Activated CD4-positive, alpha-beta memory T cell treated with anti-CD3 and anti-CD28 coated beads, Interleukin-2, amount 10 ng/mL, durations not matched to agents 7 days and 5 days (primary cell): ENCODE data around the gene IQCE. TPM values are rescaled to one million over a fixed set of nuclear protein-coding genes. Genes with fewer than 3 reads are reported as not detected.

ENCODE experiments used
- CTCF ChIA-PET: fragments of 350-600 bp; sonication (Branson Sonifier 250); formaldehyde crosslinking; loops from one replicate; lab custom pipeline; 2021; ENCODE audit warnings: antibody characterized with exemption, inconsistent platforms; lab: Charles Lee
- POLR2A ChIA-PET: fragments of 350-600 bp; sonication (Branson Sonifier 250); formaldehyde crosslinking; loops from one replicate; lab custom pipeline; 2021; ENCODE audit warnings: antibody characterized with exemption; lab: Charles Lee
- DNase-seq: peaks from one replicate; pipeline ENCODE4 v3.0.0-alpha.2; 2020
- H3K27ac Mint-ChIP-seq: one replicate; pipeline ENCODE4 v1.8.0; 2021; ENCODE audit warnings: mild to moderate bottlenecking, mixed read lengths
- H3K27me3 Mint-ChIP-seq: one replicate; pipeline ENCODE4 v1.8.0; 2021; ENCODE audit warnings: mixed read lengths
- H3K36me3 Mint-ChIP-seq: one replicate; pipeline ENCODE4 v1.8.0; 2021; ENCODE audit warnings: low read depth, mixed read lengths
- H3K4me1 Mint-ChIP-seq: one replicate; pipeline ENCODE4 v1.8.0; 2021; ENCODE audit warnings: mixed read lengths
- H3K4me3 Mint-ChIP-seq: one replicate; pipeline ENCODE4 v1.8.0; 2021; ENCODE audit warnings: mild to moderate bottlenecking, mixed read lengths
- H3K9me3 Mint-ChIP-seq: one replicate; pipeline ENCODE4 v1.8.0; 2021; ENCODE audit warnings: mixed read lengths
- total RNA-seq, 2 experiments: library from RNA; stranded (reverse); gene quantifications; one replicate each; pipeline ENCODE4 v1.2.3, GENCODE V29; 2021

Gene IQCE
- total RNA-seq, 2 experiments from 2014 or later = 12.7 to 14.0 TPM

DNA sequence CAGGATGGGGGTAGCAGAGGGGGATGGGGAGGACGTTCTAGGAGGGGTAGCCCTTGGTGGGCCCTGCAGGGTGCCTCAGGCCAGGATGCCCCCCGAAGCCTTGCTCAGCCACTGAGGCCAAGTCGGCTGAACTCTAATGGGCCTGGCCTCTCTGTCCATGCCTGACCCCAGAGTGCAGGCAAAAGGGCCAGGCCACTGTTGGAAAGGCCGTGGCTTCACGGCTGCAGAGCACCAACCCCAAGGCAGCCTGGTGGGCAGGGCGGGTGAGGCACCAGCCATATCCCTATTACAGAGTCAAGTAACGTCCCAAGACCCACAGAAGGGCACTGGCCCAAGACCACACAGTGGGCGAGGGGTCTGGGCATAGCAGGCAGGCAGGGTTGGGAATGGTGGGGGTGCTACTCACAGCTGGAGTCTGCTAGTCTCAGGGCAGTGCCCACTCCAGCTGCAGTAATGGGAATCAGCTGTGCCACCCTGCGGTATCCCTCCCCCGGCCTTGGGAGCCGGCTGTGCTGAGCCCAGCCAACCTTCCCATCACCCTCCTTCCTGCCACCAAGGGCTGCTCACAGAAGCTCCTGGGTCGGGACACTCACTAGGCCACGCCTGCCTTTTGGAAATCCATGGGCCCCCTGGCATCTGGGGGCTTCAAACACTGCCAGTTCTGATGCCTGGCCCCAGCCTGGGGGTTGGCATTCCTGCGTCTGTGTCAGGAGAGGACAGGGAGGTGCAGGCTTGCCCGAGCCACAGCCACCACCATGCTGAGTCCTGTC, 43.2 kb upstream of the IQCE start:
- ChIA-PET POLR2A (no interaction called here), CTCF (no interaction called here)
- Mint-ChIP-seq H3K9me3 (no peaks in the 10 kb centered on the region), H3K4me3 (no peak overlapping the region), H3K27ac (no peak overlapping the region), H3K36me3 (peaks cover 6% of the 10 kb centered on the region), H3K4me1 (peaks cover 40% of the 10 kb centered on the region), H3K27me3 (peaks cover 10% of the 10 kb centered on the region)
- DNase-seq = no peak

DNA sequence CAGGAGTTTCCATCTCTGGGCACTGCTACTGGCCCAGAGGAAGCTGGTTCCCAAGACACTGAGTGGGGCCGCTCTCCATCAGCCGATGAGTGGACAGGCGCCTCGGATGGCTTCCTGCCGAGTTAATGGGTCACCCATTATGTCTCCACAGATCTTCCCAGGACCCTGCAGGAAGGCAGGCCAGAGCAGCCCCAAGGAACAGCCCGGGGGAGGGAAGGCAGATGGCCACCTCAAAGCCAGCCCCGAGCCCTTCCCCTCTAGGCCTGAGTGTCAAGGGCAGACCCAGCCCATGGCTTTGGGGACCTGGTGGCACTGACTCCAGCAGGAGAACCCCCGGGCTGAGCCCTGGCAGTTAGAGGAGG, 42.6 kb upstream of the IQCE start:
- peaks cover 10% of the 10 kb centered on the region for H3K27me3 Mint-ChIP-seq
- peaks cover 10% of the 10 kb centered on the region for H3K36me3 Mint-ChIP-seq
- no peaks in the 10 kb centered on the region for H3K9me3 Mint-ChIP-seq
- no peak for DNase-seq
- ChIA-PET POLR2A (no interaction called here), CTCF (no interaction called here)
- H3K27ac Mint-ChIP-seq = no peak overlapping the region
- H3K4me1 Mint-ChIP-seq = peaks cover 35% of the 10 kb centered on the region
- no peak overlapping the region for H3K4me3 Mint-ChIP-seq

- peaks cover 10% of the 10 kb centered on the region for H3K27me3 Mint-ChIP-seq
- no peaks in the 10 kb centered on the region for H3K9me3 Mint-ChIP-seq
- no peak overlapping the region for H3K27ac Mint-ChIP-seq
- peaks cover 16% of the 10 kb centered on the region for H3K36me3 Mint-ChIP-seq
- H3K4me1 Mint-ChIP-seq = peaks cover 28% of the 10 kb centered on the region
- CTCF ChIA-PET = no interaction called here
- POLR2A ChIA-PET = interaction anchor here (2.2 kb wide), 1 partner anchor 11 kb away, joined by 7 read pairs; no protein-coding TSS in a partner anchor
- DNase-seq = no peak
- no peak overlapping the region for H3K4me3 Mint-ChIP-seq
Measured at GRCh38 chr7:2517026-2517425, 41.8 kb upstream of the IQCE start.

GRCh38 chr7:2517678-2518507, 40.9 kb upstream of the IQCE start:
- Mint-ChIP-seq H3K36me3 (peaks cover 22% of the 10 kb centered on the region), H3K4me3 (peak overlapping the region; percentile 58), H3K27ac (no peak overlapping the region), H3K27me3 (peaks cover 10% of the 10 kb centered on the region), H3K9me3 (no peaks in the 10 kb centered on the region), H3K4me1 (peaks cover 23% of the 10 kb centered on the region)
- DNase-seq = no peak
- POLR2A ChIA-PET = interaction anchor here (2.2 to 6.6 kb wide), 2 partner anchors 8 to 10 kb away, joined by 7 to 80 read pairs; no protein-coding TSS in a partner anchor
- CTCF ChIA-PET = no interaction called here

GRCh38 chr7:2518737-2519118, 40.1 kb upstream of the IQCE start:
- POLR2A ChIA-PET = interaction anchor here (0.9 to 6.6 kb wide), 3 partner anchors 9 to 11 kb away, joined by 5 to 80 read pairs (median 7); no protein-coding TSS in a partner anchor

DNA sequence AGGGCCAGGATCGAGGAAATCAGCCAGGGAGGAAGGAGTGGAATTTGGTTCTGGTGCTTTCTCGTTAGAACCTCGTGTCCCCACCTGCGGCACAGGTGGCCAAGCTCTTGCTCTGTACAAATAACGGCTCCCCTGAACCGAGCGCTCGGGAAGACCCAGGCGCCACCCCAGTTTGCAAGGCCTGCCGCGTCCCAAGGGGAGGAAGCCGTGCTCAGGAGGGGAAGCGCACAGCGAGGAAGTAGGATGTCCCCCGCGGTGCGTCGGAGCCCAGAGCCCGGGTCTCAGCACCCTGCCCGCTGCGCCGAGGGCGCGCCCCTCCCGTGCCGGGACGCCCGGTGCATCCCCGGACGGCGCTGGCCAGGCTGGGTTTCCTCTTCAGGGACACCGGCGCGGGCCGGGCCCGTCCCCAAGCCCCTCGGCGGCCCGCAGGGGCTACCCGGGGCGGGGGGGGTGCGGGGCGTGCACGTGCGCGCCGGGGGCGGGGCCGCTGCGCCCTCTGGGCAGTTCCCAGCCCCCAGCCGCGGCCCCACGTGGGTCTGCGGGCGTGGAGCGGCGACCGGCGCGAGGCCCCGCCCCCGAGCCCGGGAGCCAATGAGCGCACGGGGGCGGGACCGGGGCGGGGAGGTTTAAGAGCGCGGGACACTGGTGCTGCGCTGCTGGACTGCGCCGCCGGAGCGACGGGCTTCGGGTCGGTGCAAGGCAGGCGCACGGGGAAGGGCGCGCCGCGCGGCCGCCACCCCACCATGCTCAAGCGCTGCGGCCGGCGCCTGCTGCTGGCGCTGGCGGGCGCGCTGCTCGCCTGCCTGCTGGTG, 39.5 kb upstream of the IQCE start, which contains the start of gene LFNG:
Gene LFNG, plus strand, starts transcription at position 656 of the 812 bp plus-strand sequence. Its CDS starts 88 bp downstream, at position 744.
- Mint-ChIP-seq H3K27me3 (peaks cover 10% of the 10 kb centered on the region), H3K27ac (peak within 1 kb of the TSS; percentile 84), H3K36me3 (peaks cover 26% of the 10 kb centered on the region), H3K4me3 (peak within 1 kb of the TSS; percentile 91), H3K9me3 (no peaks in the 10 kb centered on the region), H3K4me1 (peaks cover 31% of the 10 kb centered on the region)
- CTCF ChIA-PET = no interaction called here
- peak; percentile 88 for DNase-seq
- POLR2A ChIA-PET = interaction anchor here (0.9 to 6.6 kb wide), 6 partner anchors 9 to 165 kb away, joined by 3 to 80 read pairs (median 6); no protein-coding TSS in a partner anchor

More at GRCh38 chr7:2518737-2519118, 40.1 kb upstream of the IQCE start:
- Mint-ChIP-seq H3K27ac (peak overlapping the region; percentile 61), H3K4me1 (peaks cover 25% of the 10 kb centered on the region), H3K27me3 (peaks cover 10% of the 10 kb centered on the region), H3K4me3 (peak overlapping the region; percentile 69), H3K9me3 (no peaks in the 10 kb centered on the region), H3K36me3 (peaks cover 26% of the 10 kb centered on the region)
- no peak for DNase-seq
- CTCF ChIA-PET = no interaction called here

DNA sequence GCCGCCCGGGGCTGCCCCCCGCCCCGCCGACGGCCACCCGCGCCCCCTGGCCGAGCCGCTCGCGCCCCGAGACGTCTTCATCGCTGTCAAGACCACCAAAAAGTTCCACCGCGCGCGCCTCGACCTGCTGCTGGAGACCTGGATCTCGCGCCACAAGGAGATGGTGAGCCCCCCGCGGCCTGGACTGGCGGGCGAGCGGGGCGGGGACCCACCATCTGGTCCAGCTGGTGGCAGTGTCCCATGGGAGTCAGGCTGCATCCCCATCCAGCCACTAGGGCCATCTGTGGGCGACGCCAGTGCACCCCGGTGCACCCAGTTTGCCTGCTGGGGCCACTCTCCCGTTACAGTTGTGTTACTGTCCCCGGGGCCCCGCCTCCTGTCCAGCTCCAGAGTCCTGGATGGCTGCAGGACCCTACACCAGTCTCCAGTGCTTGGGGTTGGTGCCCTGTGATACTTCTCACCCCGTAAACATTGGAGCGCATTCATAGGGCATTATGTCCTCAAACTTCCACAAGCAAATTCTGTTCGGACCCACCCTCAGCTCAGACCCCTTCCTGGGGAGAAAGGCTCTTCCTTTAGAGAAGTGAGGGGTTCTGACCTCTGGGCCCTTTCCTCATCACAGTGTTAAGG, 38.5 kb upstream of the IQCE start:
- Mint-ChIP-seq H3K4me3 (peak overlapping the region; percentile 91), H3K36me3 (peaks cover 26% of the 10 kb centered on the region), H3K27me3 (peaks cover 10% of the 10 kb centered on the region), H3K27ac (peak overlapping the region; percentile 84), H3K9me3 (no peaks in the 10 kb centered on the region), H3K4me1 (peaks cover 31% of the 10 kb centered on the region)
- CTCF ChIA-PET = interaction anchor here (1.0 to 1.7 kb wide), 4 partner anchors 9 to 42 kb away, joined by 3 to 5 read pairs (median 3); no protein-coding TSS in a partner anchor
- DNase-seq = peak; percentile 59
- POLR2A ChIA-PET = interaction anchor here (0.6 to 6.6 kb wide), 9 partner anchors 10 to 166 kb away, joined by 3 to 80 read pairs (median 4); no protein-coding TSS in a partner anchor

DNA sequence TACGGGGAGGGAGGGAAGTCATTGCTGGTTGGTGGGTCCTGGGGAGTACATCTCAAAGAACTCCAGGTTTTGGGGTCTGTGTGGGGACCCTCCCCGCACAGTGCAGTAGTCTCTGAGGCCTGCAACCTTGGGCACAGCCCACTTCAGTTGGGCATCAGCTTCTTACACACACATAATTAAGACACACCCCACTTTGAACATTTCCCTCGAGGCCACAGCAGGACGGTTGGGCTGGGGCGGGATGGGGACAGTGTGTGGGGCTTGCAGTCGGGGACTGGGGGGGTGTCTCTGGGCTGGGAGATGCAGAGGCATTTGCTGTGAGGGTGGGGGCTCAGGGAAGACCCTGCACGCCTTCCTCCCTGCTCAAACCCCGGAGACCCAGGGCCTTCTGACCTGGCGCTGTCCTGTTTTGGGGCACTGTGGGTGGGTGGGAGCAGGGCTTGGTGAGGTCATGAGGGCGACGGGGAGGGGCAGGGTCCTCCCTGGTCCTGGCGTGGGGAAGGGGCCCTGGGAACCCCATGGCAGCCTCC, 38.0 kb upstream of the IQCE start:
- peaks cover 10% of the 10 kb centered on the region for H3K27me3 Mint-ChIP-seq
- ChIA-PET POLR2A (interaction anchor here (0.6 to 6.6 kb wide), 10 partner anchors 9 to 167 kb away, joined by 3 to 80 read pairs (median 4); partner anchors contain the start of gene IQCE), CTCF (interaction anchor here (1.0 to 1.7 kb wide), 4 partner anchors 9 to 43 kb away, joined by 3 to 5 read pairs (median 3); no protein-coding TSS in a partner anchor)
- peaks cover 34% of the 10 kb centered on the region for H3K4me1 Mint-ChIP-seq
- H3K4me3 Mint-ChIP-seq = peak overlapping the region; percentile 91
- peaks cover 30% of the 10 kb centered on the region for H3K36me3 Mint-ChIP-seq
- peak; percentile 40 for DNase-seq
- H3K27ac Mint-ChIP-seq = peak overlapping the region; percentile 84
- no peaks in the 10 kb centered on the region for H3K9me3 Mint-ChIP-seq

DNA sequence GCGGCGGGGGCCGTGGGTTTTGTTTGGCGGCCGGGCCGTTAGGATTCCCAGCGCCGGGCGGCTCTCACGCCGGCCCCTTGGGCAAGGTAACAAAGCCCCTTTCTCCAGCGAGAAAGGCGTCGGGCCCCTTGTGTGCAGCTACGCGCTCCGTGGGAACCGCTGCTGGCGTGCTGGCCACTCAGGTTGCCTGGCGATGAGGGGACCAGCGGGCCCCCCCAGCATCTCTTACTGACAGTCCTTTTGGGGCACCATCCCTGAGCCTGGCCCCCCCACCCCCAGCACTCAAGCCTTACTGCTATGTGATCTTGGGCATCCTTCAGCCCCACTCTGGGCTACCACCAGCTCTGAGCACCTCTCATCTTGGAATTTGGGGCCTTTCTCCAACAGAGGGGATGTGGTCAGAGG, 37.4 kb upstream of the IQCE start:
- POLR2A ChIA-PET = interaction anchor here (2.7 to 6.6 kb wide), 4 partner anchors 9 to 38 kb away, joined by 10 to 80 read pairs (median 20); partner anchors contain the start of gene IQCE
- peak overlapping the region; percentile 91 for H3K4me3 Mint-ChIP-seq
- H3K4me1 Mint-ChIP-seq = peaks cover 39% of the 10 kb centered on the region
- peak overlapping the region; percentile 87 for H3K27ac Mint-ChIP-seq
- H3K9me3 Mint-ChIP-seq = no peaks in the 10 kb centered on the region
- CTCF ChIA-PET = interaction anchor here (1.0 to 1.8 kb wide), 5 partner anchors 8 to 188 kb away, joined by 3 to 6 read pairs (median 3); no protein-coding TSS in a partner anchor
- DNase-seq = peak; percentile 46
- peaks cover 35% of the 10 kb centered on the region for H3K36me3 Mint-ChIP-seq
- peaks cover 9% of the 10 kb centered on the region for H3K27me3 Mint-ChIP-seq

DNA sequence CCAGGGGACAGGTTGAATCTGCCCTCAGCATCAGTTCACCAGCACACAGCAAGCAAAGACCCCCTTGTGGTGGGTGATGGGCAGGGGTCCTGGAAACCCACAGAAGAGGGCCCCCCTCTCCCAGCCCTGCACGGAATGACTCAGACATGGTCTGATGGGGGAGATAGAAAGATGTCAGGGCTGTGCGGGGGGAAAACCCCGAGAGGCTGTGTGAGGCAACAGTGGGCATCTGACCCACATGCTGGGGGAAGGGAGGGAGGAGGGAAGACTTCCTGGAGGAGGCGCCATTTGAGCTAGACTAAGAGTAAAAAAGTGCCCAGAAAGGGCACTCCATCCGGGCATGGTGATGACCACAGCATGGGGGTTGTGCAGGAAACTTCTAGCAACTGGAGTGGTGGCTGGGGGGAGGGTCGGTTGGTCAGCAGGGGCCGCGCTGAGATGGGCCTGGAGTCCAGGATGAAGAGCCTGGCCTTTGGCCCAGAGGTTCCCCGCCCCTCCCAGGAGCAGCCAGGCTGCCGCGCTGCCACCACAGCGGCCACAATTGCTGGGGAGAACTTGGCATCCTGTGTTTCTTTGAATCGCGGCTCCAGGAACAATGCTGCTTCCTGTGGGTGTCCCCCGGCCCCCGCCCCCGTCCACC, 36.7 kb upstream of the IQCE start:
- POLR2A ChIA-PET = interaction anchor here (1.0 to 6.6 kb wide), 5 partner anchors 8 to 117 kb away, joined by 3 to 80 read pairs (median 10); partner anchors contain the start of gene IQCE
- peak; percentile 86 for DNase-seq
- Mint-ChIP-seq H3K4me3 (peak overlapping the region; percentile 91), H3K4me1 (peaks cover 46% of the 10 kb centered on the region), H3K27me3 (peaks cover 7% of the 10 kb centered on the region), H3K9me3 (no peaks in the 10 kb centered on the region), H3K36me3 (peaks cover 39% of the 10 kb centered on the region), H3K27ac (peak overlapping the region; percentile 87)
- CTCF ChIA-PET = interaction anchor here (1.3 to 1.8 kb wide), 2 partner anchors 11 to 188 kb away, joined by 4 to 6 read pairs; no protein-coding TSS in a partner anchor
